Thymus (tissue), 14 donors: ENCODE results near the gene FAM228B. TPM values are rescaled to one million over a fixed set of nuclear protein-coding genes. Genes with fewer than 3 reads are reported as not detected.

Experiments used
- DNase-seq, 9 donors: peaks; one replicate each; pipeline ENCODE4 v3.0.0-alpha.2; 2013; ENCODE audit warnings: low spot score in 9 of 9, low read depth in 6 of 9, missing footprints in 1 of 9
- H3K27ac ChIP-seq, 2 donors: one replicate each; pipeline ENCODE4 v1.5.1; 2013; ENCODE audit warnings: control low read depth in 1 of 2, low read depth in 1 of 2, low read length in 1 of 2, mild to moderate bottlenecking in 1 of 2, moderate library complexity in 1 of 2
- H3K27me3 ChIP-seq, 2 donors: one replicate each; pipeline ENCODE4 v1.5.1; 2013; ENCODE audit warnings: low read length in 1 of 2; ENCODE audit not compliant: control insufficient read depth in 2 of 2, insufficient read depth in 1 of 2
- H3K36me3 ChIP-seq, 2 donors: one replicate each; pipeline ENCODE4 v1.5.1; 2013; ENCODE audit warnings: low read length in 1 of 2, mild to moderate bottlenecking in 1 of 2, moderate library complexity in 1 of 2; ENCODE audit not compliant: control insufficient read depth in 2 of 2, insufficient read depth in 2 of 2
- H3K4me1 ChIP-seq, 2 donors: one replicate each; pipeline ENCODE4 v1.5.1; 2013; ENCODE audit warnings: low read length in 2 of 2; ENCODE audit not compliant: control insufficient read depth in 2 of 2, insufficient read depth in 2 of 2
- H3K4me3 ChIP-seq, 2 donors: one replicate each; pipeline ENCODE4 v1.5.1; 2013; ENCODE audit warnings: low read length in 2 of 2, control low read depth in 1 of 2, mild to moderate bottlenecking in 1 of 2
- H3K9me3 ChIP-seq, 2 donors: one replicate each; pipeline ENCODE4 v1.5.1; 2013; ENCODE audit warnings: low read length in 1 of 2, mild to moderate bottlenecking in 1 of 2; ENCODE audit not compliant: control insufficient read depth in 2 of 2, insufficient read depth in 1 of 2
- WGBS: extraction: QIAGEN DNeasy Blood & Tissue Kit; methylation state at CpG from one replicate; pipeline ENCODE4 v1.1.7; 2013; 5-methylcytosine and 5-hydroxymethylcytosine counted together
- long read RNA-seq, 10 donors: transcript quantifications; one replicate each; lab custom pipeline, GENCODE V29; 2026
- polyA plus RNA-seq: library from polyadenylated mRNA; stranded (reverse); fragments of 200-250 nt; gene quantifications from one replicate; pipeline ENCODE4 v1.2.3, GENCODE V29; 2013
- total RNA-seq: library from RNA; stranded (reverse); fragments of 120-200 nt; gene quantifications from one replicate; pipeline ENCODE4 v1.2.4, GENCODE V29; 2013
- donor health status: healthy.

FAM228B gene
- total RNA-seq (16.2 TPM), polyA plus RNA-seq (31.5 TPM)
- long read RNA-seq, donor 1, result 0 reads
- long read RNA-seq, donor 2, partial matches to known transcripts, result 0 of 1 reads
- long read RNA-seq, donor 2, other reads (novel, unspliced or antisense), result 0 of 1 reads
- long read RNA-seq, donor 3, partial matches to known transcripts, result 0 of 2 reads
- long read RNA-seq, donor 3, other reads (novel, unspliced or antisense), result 0 of 2 reads
- long read RNA-seq, donor 4, result 0 reads
- long read RNA-seq, donor 5, partial matches to known transcripts, result 21 of 47 reads
- long read RNA-seq, donor 5, other reads (novel, unspliced or antisense), result 25 of 47 reads
- long read RNA-seq, donor 6, partial matches to known transcripts, result 23 of 40 reads
- long read RNA-seq, donor 6, other reads (novel, unspliced or antisense), result 17 of 40 reads
- long read RNA-seq, donor 7, partial matches to known transcripts, result 5 of 12 reads
- long read RNA-seq, donor 7, other reads (novel, unspliced or antisense), result 7 of 12 reads
- long read RNA-seq, donor 8, result 0 reads
- long read RNA-seq, donor 9, partial matches to known transcripts, result 15 of 15 reads
- long read RNA-seq, donor 9, other reads (novel, unspliced or antisense), result 0 of 15 reads
- long read RNA-seq, donor 10, partial matches to known transcripts, result 0 of 1 reads
- long read RNA-seq, donor 10, other reads (novel, unspliced or antisense), result 0 of 1 reads

GRCh38 chr2:24123195-24123921 lies at the start of gene FAM228B, which contains the start of gene PFN4:
TSS of gene FAM228B (plus strand) at chr2:24123469. CDS start at chr2:24124362, 893 bp downstream.
TSS of gene PFN4 (minus strand) at chr2:24123334. CDS start at chr2:24122535, 799 bp downstream.
- Histone ChIP-seq H3K27me3 (peaks cover 0 to 4% of the 10 kb centered on the region in 2 donors), H3K4me1 (peaks cover 4 to 10% of the 10 kb centered on the region in 2 donors), H3K4me3 (peak within 1 kb of the TSS; percentile 57 to 64), H3K27ac (peak within 1 kb of the TSS; percentile 64 to 81), H3K9me3 (no peaks in the 10 kb centered on the region), H3K36me3 (no peaks in the 10 kb centered on the region)
- DNase-seq, result peak in 6 of 9 donors; percentile 37 to 69 (median 52)
- WGBS, result under 1% methylated on average over 103 of the region's 103 CpGs

DNA sequence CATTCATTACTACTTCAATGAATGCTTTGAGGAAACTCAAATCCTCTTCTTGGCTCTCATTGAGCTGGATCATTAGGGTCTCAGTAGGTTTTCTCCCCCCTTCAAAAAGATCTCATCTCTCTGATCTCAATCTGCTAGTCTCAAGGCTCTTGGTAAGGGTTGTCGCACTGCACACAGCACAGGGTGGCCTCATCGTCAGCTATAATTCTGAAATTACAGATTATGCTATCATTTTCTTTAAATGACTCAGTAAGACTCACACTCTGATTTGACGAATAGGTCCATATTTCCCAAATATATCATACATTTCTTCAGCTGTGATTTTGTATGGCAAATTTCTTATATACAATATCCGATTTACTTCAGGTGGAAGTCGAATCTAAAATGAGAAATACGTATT lies 49.5 kb upstream of the FAM228B start:
- no peaks in the 10 kb centered on the region for H3K9me3 ChIP-seq
- H3K27ac ChIP-seq, result no peak overlapping the region
- no peaks in the 10 kb centered on the region for H3K27me3 ChIP-seq
- peaks cover 14 to 31% of the 10 kb centered on the region in 2 donors for H3K36me3 ChIP-seq
- no peak overlapping the region for H3K4me3 ChIP-seq
- 96% methylated on average over 6 of the region's 6 CpGs for WGBS
- H3K4me1 ChIP-seq, result peaks cover 3 to 11% of the 10 kb centered on the region in 2 donors
- no peak for DNase-seq

GRCh38 chr2:24075259-24075658 lies 48.0 kb upstream of the FAM228B start:
- no peak overlapping the region for H3K27ac ChIP-seq
- peak overlapping the region; percentile 81 for H3K4me3 ChIP-seq
- DNase-seq, result no peak
- H3K27me3 ChIP-seq, result no peaks in the 10 kb centered on the region
- peaks cover 5 to 25% of the 10 kb centered on the region in 2 donors for H3K36me3 ChIP-seq
- peaks cover 3 to 11% of the 10 kb centered on the region in 2 donors for H3K4me1 ChIP-seq
- no peaks in the 10 kb centered on the region for H3K9me3 ChIP-seq
- 83% methylated on average over 5 of the region's 5 CpGs for whole genome bisulfite sequencing

DNA sequence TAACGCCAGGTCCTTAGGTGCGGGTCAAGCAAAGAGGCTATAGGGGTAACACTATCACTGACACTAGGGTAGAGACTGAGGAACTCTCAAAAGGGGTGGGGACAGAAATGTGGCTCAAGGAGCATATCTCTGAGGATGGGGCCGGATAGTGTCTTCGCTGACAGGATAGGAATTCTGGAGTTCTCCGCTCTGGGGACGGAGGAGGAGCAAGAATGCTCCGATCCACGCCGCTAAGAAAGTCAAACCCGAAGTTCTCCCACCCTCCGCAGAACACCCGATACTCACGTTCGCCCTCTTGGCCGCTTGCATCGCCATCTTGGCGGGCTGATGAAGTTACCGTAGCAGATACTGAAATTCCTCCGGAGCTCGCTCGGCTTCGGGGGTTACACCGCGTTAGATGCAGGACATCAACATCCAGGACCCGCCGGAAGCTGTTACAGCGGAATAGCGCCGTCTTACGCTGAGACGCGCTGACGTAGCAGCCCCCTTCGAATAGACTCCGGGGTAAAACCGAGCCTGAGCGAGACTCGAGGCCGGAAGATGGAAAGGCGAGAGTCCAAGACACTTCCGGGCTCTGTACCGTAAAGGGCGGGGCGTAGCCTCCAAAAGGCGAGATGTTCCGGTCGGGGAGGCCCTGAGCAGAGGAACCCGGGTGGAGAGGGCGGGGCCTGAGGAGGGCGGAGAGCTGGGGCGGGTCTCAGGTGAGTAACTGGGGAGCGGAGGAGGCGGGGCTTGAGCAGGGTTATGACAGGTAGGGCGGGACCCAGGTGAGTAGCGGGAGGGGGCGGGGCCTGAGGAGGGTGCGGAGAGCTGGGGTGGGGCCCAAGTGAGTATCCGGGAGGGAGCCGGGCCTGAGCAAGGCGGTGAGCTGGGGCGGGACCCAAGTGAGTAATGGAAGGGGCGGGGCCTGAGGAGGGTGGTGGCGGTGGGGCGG lies 47.1 kb upstream of the FAM228B start, which contains the start of gene SF3B6:
TSS of gene SF3B6 (minus strand) at position 412 of the 934 bp plus-strand sequence. CDS start at position 315, 97 bp downstream.
- Histone ChIP-seq H3K27ac (peak within 1 kb of the TSS; percentile 92 to 96), H3K9me3 (no peaks in the 10 kb centered on the region), H3K36me3 (peaks cover 6 to 25% of the 10 kb centered on the region in 2 donors), H3K4me1 (peaks cover 3 to 11% of the 10 kb centered on the region in 2 donors), H3K4me3 (peak within 1 kb of the TSS; percentile 81), H3K27me3 (no peaks in the 10 kb centered on the region)
- under 1% methylated on average over 64 of the region's 64 CpGs for WGBS
- DNase-seq, result peak; percentile 97 to 100 (median 99)

GRCh38 chr2:24076849-24077534 lies 46.3 kb upstream of the FAM228B start:
- Histone ChIP-seq H3K36me3 (peaks cover 3 to 25% of the 10 kb centered on the region in 2 donors), H3K9me3 (no peaks in the 10 kb centered on the region), H3K27me3 (no peaks in the 10 kb centered on the region), H3K4me3 (peak overlapping the region; percentile 81), H3K27ac (peak overlapping the region; percentile 91 to 92), H3K4me1 (peaks cover 3 to 11% of the 10 kb centered on the region in 2 donors)
- DNase-seq, result peak in 2 of 9 donors; percentile 8 to 25
- WGBS, result 2% methylated on average over 41 of the region's 41 CpGs

GRCh38 chr2:24077535-24077877 lies 45.8 kb upstream of the FAM228B start:
- 23% methylated on average over 9 of the region's 9 CpGs for WGBS
- H3K9me3 ChIP-seq, result no peaks in the 10 kb centered on the region
- peak overlapping the region; percentile 91 to 92 for H3K27ac ChIP-seq
- no peak for DNase-seq
- peaks cover 3 to 11% of the 10 kb centered on the region in 2 donors for H3K4me1 ChIP-seq
- peaks cover 3 to 23% of the 10 kb centered on the region in 2 donors for H3K36me3 ChIP-seq
- H3K4me3 ChIP-seq, result peak overlapping the region; percentile 81
- no peaks in the 10 kb centered on the region for H3K27me3 ChIP-seq

DNA sequence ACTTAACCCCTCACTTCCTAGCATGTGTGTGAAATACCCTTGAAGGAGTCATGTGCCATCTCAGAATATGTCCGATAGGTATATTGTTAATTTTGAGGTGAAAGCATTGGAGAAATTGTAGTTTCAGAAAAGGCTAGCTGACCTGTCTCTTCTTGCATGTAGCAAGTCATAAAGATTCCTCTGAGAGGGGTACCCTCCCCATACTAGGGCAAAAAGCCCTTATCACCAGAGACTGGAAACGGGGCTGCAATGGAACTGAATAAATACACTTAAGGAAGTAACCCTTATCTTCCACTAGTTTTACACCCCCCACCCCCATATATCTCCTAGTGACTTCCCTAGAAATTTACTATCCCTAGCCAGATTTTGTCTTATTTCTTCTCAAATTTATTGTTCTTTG lies 45.4 kb upstream of the FAM228B start:
- H3K36me3 ChIP-seq, result peaks cover 3 to 19% of the 10 kb centered on the region in 2 donors

More for the DNA sequence above, 45.4 kb upstream of the FAM228B start:
- 90% methylated on average over 2 of the region's 2 CpGs for WGBS
- H3K4me3 ChIP-seq, result peak overlapping the region; percentile 81
- peaks cover 3 to 11% of the 10 kb centered on the region in 2 donors for H3K4me1 ChIP-seq
- DNase-seq, result no peak
- no peaks in the 10 kb centered on the region for H3K9me3 ChIP-seq
- no peaks in the 10 kb centered on the region for H3K27me3 ChIP-seq
- peak overlapping the region in 1 of 2 donors; percentile 54 for H3K27ac ChIP-seq
